GM18511 (cell line): ENCODE measurements around the gene SLC25A22.

Experiments used
- ATAC-seq: cut with Tn5 transposase; IDR thresholded peaks from one replicate; pipeline ENCODE4 v1.9.1; 2021; ENCODE audit warnings: mild to moderate bottlenecking, moderate library complexity; ENCODE audit not compliant: unreplicated experiment

The SLC25A22 gene

DNA sequence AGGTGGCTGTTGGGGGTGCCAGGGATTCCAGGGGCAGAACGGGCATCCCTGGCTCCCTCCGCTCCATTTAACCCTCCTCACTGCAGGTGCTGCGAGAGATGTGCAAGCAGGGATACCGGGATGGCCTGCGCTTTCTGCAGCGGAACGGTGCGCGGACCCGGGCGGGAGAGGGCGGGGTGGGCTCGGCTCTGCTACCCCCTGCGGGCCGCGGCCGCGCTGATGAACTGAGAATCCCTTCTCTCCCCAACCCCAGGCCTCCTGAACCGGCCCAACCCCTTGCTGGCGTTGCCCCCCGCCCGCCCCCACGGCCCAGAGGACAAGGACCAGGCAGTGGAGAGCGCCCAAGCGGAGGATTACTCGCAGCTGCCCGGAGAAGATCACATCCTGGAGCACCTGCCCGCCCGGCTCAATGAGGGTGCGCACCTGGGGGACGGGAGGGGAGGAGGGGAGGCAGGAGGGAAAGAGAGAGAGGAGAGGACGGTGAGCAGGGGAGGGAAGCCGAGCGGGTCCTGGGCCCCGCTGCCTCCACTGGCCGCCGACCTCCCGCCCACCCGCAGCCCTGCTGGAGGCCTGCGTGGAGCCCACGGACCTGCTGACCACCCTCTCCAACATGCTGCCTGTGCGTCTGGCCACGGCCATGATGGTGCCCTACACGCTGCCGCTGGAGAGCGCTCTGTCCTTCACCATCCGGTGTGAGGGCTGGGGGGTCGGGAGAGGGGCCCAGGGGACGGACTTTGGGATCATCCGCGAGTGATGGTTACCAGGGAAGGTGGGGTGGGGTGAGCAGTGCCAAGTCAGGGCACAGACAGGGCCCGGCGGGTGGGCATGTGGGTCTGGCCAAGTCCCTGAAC lies 25.6 kb upstream of the SLC25A22 start:
- ATAC-seq, result no peak

DNA sequence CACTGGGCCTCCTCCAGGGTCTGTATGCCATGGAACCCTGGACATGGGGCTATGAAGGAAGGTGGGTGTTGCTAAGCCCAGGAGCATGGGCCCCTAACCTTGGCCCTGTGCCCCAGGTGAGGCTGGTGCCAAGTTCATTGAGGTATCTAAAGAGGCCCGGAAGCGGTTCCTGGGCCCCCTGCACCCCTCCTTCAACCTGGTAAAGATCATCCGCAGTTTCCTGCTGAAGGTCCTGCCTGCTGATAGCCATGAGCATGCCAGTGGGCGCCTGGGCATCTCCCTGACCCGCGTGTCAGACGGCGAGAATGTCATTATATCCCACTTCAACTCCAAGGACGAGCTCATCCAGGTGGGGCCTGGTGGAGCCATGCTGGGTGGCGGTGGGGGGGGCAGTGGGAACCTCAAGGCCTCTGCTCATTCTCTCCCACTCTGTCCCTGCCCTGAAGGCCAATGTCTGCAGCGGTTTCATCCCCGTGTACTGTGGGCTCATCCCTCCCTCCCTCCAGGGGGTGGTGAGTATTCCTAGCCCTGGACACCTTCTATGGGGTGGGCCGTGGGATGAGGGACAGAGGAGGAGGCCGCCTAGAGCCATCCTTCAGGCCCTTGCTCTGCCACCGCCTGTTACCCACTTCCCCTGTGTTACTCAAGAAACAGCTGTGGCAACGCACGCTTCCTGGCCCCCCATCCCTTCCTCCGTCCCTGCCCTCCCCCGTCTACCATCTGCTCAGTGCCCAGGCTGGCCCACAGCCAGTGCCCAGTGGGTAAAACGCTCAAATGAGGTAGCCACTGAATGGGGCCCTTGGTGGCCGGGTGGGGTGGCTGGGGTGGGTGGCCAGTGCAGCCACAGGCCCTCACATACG lies 23.7 kb upstream of the SLC25A22 start:
- ATAC-seq, result no peak

DNA sequence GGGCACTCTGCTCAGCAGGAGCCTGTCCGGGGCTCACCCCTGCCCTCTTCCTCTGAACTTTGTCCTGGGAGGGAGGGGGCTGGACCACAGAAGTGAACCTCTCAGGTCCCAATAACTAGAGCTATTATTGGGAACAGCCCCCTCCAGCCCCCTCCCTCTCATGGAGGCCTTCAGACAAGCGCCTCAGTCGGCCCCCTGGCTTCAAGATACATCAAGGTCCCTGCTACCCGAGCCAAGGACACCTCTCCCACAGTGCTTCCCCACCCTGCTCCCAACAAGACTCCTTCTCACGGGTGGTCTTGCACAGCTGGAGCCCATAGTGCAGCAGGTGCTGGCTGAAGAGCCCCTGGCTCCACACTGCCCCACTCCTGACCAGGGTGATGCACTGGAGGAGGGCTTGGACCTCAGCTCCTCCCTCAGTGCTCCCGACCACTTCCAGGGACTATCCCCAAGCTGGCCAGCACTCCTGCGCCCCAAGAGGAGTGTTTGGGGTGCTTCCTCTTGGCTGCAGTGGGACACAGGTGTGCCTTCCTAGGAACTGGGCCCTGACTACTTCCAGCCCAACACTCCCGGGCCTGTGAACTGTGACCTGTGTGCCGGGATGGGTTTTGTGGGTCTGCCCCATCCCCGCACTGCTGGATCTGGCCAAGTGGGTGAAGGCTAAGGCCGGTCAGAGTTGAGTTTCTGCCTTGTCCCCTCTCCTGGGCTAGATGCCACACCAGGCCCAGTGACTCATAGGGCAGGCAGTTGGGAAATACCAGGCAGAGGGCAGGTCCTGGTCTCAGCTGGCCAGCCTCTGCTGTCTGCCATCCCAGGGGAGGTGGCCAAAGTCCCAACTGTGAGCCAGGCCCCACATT lies 22.8 kb upstream of the SLC25A22 start:
- ATAC-seq, result no peak

DNA sequence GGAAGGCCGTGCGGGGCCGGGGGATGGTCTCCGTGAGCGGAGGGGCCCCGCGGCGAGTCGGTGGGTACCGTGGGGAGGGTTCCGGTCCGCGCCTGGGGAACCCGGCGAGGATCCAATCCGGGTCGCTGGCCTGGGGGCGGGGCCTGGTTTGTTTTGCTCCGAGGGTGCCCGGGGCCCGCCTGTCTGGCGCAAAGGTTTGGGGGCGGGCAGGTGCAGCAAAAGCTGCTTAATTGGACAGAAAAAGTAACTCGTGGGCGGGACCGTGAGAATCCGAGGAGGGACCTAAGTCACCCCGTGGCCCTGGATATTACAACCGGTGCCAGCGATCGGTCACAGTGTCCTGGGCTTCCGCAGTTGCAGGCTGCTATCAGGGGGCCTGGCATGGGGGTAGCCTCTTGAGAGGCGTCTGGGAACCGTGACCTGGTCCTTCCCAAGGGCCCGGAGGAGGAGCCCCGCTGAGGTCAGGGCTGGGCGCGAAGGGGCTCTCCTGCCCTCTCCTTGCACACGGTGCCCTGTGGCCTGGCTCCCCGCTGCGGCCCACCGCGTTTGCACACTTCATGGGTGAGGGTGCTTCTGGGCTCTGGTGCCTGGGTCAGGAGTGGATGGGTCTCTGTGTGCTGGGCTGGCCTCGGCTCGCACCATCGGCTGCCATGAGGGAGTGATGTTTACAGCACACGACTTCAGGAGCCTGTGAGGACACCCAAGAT lies 22.0 kb upstream of the SLC25A22 start:
- ATAC-seq, result peak; percentile 77

- ATAC-seq, result peak; percentile 71
These were observed 21.2 kb upstream of the SLC25A22 start for GRCh38 chr11:819129-819931.

DNA sequence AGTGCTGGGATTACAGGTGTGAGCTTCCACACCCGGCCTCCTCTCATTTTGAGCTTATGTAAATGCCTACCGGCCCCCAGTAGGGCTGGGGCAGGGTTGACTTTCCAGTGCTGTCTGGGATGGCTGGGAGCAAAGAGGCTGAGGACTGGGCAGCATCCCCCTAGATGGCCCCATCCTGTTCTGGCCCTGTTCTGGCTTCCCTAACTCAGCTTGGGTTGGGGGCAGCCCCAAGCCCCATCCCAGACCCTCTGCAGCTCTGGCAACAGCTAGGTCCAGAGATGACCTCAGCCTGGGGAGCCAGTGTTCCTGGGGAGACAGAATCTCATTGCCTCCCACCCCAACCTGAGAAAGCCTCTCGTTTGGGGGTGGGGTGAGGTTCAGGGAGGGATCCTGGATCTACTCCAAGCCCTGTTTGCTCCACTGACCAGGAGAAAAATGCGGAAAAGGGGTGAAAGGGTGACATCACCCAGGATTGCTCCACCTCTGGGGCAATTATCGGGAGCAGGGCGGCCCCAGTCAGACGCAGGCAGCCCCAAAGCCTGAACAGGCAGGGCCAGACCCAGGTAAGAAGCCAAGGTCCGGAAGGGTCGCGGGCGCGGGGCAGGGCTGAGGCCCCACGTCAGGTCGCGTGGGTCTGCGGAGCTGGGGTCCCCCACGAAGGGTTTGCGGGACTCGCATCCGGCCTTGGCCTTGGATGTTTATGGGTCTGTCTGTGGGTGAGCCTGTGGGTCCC lies 20.5 kb upstream of the SLC25A22 start, which contains the start of gene PNPLA2:
PNPLA2 (plus strand) TSS at position 519 of the 733 bp plus-strand sequence. CDS start 805 bp downstream, outside the sequence.
- ATAC-seq, result no peak

GRCh38 chr11:816433-816779 lies 18.3 kb upstream of the SLC25A22 start:
- ATAC-seq, result no peak

DNA sequence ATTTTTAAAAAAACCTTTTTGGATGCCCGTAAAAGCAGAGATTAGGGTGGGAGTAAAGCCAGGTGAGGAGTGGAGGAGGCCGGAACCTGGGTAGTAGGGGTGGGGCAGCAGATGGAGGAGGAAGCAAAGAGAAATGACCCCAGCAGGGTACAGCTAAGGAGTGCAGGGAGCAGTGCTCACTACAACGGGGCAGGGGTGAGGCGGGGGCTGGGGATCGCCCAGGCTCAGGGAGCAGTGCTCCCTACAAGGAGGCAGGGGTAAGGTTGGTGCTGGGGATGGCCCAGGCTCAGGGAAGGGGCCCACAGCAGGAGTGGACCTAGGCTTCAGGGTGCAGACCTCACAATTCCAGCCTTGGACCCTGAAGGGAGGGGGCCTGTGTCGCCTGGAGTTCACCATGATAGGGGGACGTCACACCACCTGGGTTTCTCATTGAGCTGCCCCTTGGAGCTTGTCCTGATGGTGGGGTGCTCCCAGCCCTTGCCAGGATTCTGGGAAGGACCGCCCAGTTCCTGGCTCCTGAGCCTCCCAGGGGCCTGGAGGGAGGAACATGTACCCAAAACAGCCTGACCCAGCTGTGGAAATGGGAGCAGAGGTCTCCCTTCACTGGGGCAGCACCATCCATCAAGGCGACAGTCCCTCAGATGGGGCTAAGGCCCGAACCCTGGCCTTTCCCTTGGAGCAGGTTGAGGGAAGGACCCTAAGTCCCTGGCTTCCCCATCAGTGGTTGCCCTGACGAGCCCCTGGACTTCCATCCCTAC lies 17.8 kb upstream of the SLC25A22 start:
- no peak for ATAC-seq

GRCh38 chr11:813456-814096 lies 15.5 kb upstream of the SLC25A22 start:
- no peak for ATAC-seq

- no peak for ATAC-seq
These were observed 15.0 kb upstream of the SLC25A22 start for GRCh38 chr11:813072-813455.

DNA sequence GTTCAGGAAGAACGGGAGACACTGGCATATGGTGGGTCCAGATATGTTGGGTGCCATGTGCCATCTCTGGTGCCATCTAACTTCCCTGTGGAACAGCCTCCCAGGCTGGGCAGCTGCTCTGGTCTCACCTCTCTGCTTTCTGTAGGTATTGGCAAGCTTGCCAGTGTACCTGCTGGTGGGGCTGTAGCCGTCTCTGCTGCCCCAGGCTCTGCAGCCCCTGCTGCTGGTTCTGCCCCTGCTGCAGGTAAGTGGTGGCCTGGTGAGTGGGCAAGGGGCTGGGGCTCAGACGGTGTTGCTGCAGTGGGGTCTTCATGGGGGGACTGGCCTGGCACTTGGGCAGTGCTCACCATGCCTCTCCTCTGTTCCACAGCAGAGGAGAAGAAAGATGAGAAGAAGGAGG lies 14.3 kb upstream of the SLC25A22 start:
- no peak for ATAC-seq

DNA sequence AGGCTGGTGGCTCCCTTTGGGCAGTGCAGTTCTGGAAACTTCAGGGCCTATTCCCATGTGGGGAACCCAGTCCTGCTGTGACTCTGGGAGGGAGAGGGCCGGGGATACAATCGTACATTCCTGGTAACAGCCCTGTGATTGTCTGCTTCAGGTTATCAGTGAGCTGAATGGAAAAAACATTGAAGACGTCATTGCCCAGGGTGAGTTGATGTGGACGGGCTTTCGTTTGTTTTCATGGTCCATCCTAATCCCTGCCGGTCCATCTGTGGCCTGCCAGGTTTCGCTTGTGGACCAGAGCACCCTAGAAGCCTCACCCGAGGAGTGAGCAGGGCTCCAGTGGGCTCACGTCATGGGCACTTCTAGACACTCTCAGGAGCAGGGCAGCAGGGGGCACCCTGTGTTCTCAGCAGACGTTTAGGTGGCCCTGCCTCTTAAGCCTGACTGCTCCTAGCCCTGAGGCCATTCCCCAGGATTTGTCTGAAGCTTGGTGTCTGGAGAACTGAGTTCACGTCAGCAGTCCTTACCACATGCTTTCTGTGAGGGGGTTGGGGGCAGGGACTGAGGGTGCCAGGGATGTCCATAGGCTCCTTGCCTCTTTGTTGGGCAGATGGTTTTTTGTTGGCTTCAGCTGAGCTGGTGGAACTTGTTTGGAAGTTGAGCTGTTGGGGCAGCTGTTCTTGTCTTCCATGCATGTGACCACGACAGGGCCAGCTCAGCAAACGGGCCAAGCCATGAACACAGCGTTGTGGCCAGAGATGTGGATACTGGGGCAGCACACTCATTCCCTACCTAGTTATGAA lies 13.6 kb upstream of the SLC25A22 start:
- ATAC-seq, result no peak

DNA sequence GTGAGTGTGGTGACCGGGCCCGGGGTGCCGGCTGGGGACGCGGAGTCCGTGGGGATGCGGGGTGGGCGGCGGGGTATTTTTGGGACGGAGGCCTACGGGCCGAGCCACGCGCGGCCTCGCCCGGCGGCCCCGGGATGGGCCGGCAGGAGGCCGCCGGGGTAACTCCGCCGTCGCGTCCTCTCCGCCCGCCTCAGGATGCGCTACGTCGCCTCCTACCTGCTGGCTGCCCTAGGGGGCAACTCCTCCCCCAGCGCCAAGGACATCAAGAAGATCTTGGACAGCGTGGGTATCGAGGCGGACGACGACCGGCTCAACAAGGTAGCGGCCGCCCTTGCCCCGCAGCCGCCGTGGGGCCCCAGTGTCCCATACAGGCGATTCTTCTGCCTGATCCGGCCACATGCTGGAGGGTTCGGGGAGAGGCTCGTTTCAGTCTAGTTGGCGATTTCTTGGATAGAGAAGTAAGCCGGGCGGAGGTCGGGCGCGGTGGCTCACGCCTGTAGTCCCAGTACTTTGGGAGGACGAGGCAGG lies 12.0 kb upstream of the SLC25A22 start:
- peak; percentile 14 for ATAC-seq

- peak; percentile 69 for ATAC-seq
These were observed 11.4 kb upstream of the SLC25A22 start, which contains the start of gene RPLP2 for GRCh38 chr11:809287-810039. TSS of gene RPLP2 (plus strand) at chr11:809967. CDS start at chr11:810235, 268 bp downstream.

DNA sequence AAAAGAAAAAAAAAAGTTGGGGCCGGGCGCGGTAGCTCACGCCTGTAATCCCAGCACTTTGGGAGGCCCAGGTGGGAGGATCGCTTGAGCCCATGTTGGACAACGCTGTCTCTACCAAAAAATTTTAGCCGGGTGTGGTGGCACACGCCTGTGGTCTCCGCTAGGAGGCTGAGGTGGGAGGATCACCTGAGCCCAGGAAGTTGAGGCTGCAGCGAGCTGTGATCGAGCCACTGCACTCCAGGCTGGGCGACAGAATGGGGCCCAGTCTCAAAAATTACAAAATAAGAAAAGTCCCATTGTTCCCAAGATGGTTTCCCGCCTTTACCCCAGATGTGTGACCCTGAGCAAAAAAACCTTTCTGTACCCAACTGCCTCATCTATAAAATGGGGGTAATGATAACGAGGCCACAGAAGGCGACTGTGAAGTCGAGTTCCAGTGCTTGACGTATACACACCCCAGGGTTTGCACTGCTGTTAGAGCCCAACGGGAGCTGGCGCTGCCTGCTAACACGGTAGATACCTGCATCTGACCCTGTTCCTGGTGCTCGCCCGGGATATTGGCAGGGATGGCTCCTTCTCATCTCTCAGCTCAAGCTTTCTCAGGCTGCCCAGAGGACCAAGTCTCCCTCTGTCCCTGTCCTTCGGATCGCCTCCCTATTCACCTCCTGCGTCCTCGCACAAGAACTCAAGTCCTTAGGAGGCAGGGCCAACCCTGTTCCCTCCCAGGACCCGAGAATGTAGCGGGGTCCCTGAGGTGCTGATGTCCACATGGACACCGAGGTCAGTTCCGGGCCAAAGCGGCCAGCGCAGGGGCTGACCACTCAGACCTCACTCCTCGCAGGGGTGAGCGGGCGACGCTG lies 10.6 kb upstream of the SLC25A22 start:
- no peak for ATAC-seq
